ENCODE measurements around the gene ARMC9. TPM values are rescaled to one million over a fixed set of nuclear protein-coding genes. Genes with fewer than 3 reads are reported as not detected.

Gene ARMC9
- total RNA-seq, 1 donor from 2014 or later, result 43.1 TPM

- Histone ChIP-seq H3K36me3 (no peaks in the 10 kb centered on the region), H3K4me1 (no peaks in the 10 kb centered on the region), H3K9me3 (no peaks in the 10 kb centered on the region), H3K4me3 (no peak overlapping the region), H3K27me3 (ENCODE audit: low read depth) (no peaks in the 10 kb centered on the region), H3K27ac (no peak overlapping the region)
- DNase-seq (no peak), ATAC-seq (no peak)
- TF ChIP-seq CTCF (IDR thresholded peaks at IDR 0.05), result no peak
- intact Hi-C loops (cut with DNase I), result no loop called here
These were observed 137.2 kb downstream of the ARMC9 start for GRCh38 chr2:231335591-231335990.

DNA sequence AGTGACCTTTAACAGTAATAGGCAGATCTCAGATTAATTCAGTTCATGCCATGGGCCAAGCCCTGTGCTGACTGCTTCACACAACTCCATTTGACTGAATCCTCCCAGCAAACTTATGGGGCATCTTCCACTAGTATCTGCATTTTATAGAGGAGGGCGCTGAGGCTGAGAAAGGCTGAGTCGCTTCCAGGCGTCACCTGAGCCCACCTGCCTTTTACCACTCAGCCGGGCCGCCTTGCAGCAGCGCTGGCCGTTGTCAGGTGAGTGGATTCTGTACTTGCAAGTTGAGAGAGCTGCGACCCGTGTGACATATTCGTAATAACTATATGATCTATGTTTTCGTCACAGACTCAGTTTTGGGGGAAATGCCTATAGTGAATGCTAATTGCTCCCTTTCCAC lies 137.8 kb downstream of the ARMC9 start:
- H3K9me3 ChIP-seq, result no peaks in the 10 kb centered on the region
- ATAC-seq (no peak), DNase-seq (no peak)
- no peaks in the 10 kb centered on the region for H3K27me3 ChIP-seq (ENCODE audit: low read depth)
- H3K36me3 ChIP-seq, result no peaks in the 10 kb centered on the region
- H3K4me3 ChIP-seq, result no peak overlapping the region
- H3K27ac ChIP-seq, result no peak overlapping the region
- intact Hi-C loops (cut with DNase I), result no loop called here
- H3K4me1 ChIP-seq, result no peaks in the 10 kb centered on the region
- TF ChIP-seq CTCF (IDR thresholded peaks at IDR 0.05), result no peak

DNA sequence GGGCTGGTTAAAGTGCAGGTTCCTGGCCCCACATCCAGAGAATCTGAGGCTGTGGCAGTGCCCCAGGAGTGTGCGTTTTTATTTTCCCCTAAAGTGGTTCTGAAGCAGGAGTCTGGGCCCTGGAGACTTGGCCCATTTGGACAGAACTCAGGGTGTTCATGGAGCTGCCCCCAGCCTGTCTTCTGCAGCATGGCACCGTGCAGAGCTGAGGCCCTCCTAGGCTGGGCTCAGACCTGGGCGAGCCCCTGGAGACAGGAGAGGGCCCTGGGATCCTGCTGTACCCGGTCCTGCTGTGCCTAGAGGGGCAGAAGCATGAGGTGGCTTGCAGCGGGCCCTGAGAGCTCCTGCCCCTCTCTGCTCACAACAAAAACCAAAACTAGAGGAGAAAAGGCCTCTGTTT lies 138.3 kb downstream of the ARMC9 start:
- intact Hi-C loops (cut with DNase I), result no loop called here
- Histone ChIP-seq H3K4me1 (no peaks in the 10 kb centered on the region), H3K27me3 (ENCODE audit: low read depth) (no peaks in the 10 kb centered on the region), H3K9me3 (no peaks in the 10 kb centered on the region), H3K36me3 (no peaks in the 10 kb centered on the region), H3K27ac (no peak overlapping the region), H3K4me3 (no peak overlapping the region)
- DNase-seq (no peak), ATAC-seq (no peak)
- no peak for TF ChIP-seq CTCF (IDR thresholded peaks at IDR 0.05)

DNA sequence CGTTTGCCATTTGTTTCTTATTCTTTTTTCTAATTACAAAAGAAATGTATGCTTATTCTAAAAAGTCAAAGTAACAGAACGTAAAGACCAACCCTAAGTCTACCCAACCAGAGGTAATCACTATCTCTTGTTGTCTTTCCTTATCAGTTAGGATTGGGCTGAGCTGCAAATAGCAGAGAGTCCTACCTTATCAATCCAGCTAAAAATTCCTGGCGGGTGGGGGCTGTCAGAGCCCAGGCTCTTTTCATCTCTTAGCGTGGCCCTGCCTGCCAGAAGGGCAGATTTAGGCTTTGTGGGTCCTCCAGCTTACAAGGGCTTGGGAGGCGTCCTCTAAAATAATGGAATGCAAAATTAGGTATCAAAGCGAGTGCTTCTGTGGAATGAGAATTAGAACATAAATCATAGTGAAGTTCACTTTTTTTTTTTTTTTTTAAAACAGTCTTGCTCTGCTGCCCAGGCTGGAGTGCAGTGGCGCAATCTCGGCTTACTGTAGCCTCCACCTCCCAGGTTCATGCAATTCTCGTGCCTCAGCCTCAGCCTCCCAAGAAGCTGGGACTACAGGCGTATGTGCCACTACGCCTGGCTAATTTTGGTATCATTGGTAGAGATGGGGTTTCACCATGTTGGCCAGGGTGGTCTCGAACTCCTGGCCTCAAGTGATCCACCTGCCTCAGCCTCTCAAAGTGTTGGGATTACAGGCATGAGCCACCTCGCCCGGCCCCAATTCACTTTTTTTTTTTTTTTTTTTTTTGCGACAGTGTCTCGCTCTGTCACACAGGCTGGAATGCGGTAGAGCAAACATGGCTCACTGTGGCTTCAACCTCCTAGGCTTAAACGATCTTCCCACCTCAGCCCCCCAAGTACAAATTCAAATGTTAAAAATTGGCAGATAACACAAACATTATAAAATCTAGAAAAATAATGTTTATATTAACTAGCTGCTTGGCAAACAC lies 139.7 kb downstream of the ARMC9 start:
- Histone ChIP-seq H3K36me3 (no peaks in the 10 kb centered on the region), H3K9me3 (no peaks in the 10 kb centered on the region), H3K27me3 (ENCODE audit: low read depth) (no peaks in the 10 kb centered on the region), H3K4me1 (no peaks in the 10 kb centered on the region), H3K4me3 (no peak overlapping the region), H3K27ac (no peak overlapping the region)
- no peak for TF ChIP-seq CTCF (IDR thresholded peaks at IDR 0.05)
- intact Hi-C loops (cut with DNase I), result no loop called here
- DNase-seq (no peak), ATAC-seq (no peak)

DNA sequence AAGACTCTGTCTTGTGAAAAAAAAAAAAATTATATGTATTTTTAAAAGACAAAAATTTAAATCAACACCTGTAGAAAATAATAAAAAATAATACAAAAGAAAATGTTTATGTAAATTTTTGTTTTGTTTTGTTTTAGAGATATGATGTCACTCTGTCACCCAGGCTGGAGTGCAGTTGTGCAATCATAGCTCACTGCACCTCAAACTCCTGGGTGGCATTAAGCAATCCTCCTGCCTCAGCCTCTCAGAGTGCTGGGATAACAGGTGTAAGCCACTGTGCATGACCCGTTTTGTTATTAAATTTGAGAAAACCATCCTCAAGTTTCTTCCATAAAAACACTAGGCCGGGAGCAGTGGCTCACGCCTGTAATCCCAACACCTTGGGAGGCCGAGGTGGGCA lies 140.9 kb downstream of the ARMC9 start:
- Histone ChIP-seq H3K27me3 (ENCODE audit: low read depth) (no peaks in the 10 kb centered on the region), H3K36me3 (no peaks in the 10 kb centered on the region), H3K4me1 (no peaks in the 10 kb centered on the region), H3K9me3 (no peaks in the 10 kb centered on the region), H3K27ac (no peak overlapping the region), H3K4me3 (no peak overlapping the region)
- DNase-seq (no peak), ATAC-seq (no peak)
- intact Hi-C loops (cut with DNase I), result no loop called here
- no peak for TF ChIP-seq CTCF (IDR thresholded peaks at IDR 0.05)
